Neural cell (in vitro differentiated cells): Measurements from ENCODE around the gene CDC34. TPM values are rescaled to one million over a fixed set of nuclear protein-coding genes. Genes with fewer than 3 reads are reported as not detected.

ENCODE experiments used
- H2AFZ ChIP-seq: fragments of 200-600, 300-800 bp; sonication (generic), shearing (Covaris generic); 2 replicates; pipeline ENCODE4 v1.6.0; 2014; ENCODE audit warnings: low read depth, mild to moderate bottlenecking, antibody characterized with exemption, low read length, moderate library complexity
- H3F3A ChIP-seq: fragments of 200-600 bp; shearing (Covaris generic); 2 replicates; pipeline ENCODE4 v1.6.1; 2016; ENCODE audit warnings: mild to moderate bottlenecking, moderate library complexity, mixed read lengths, antibody characterized with exemption, low read length; ENCODE audit not compliant: insufficient read depth, poor library complexity, severe bottlenecking
- H3K27ac ChIP-seq: fragments of 200-600, 300-800 bp; sonication (generic), shearing (Covaris generic); 2 replicates; pipeline ENCODE4 v1.5.1; 2014; ENCODE audit warnings: mild to moderate bottlenecking, low read length, moderate library complexity
- H3K27me3 ChIP-seq: fragments of 300-800, 200-600 bp; sonication (generic), shearing (Covaris generic); 2 replicates; pipeline ENCODE4 v1.6.0; 2014; ENCODE audit warnings: mild to moderate bottlenecking, low read depth, low read length, moderate library complexity; ENCODE audit not compliant: insufficient read depth
- H3K36me3 ChIP-seq: fragments of 300-800, 200-600 bp; sonication (generic), shearing (Covaris generic); 2 replicates; pipeline ENCODE4 v1.5.1; 2014; ENCODE audit warnings: mild to moderate bottlenecking, antibody characterized with exemption, low read length, moderate library complexity; ENCODE audit not compliant: insufficient read depth
- H3K4me2 ChIP-seq: fragments of 300-800, 200-600 bp; sonication (generic), shearing (Covaris generic); 2 replicates; pipeline ENCODE4 v1.6.0; 2014; ENCODE audit warnings: mild to moderate bottlenecking, low read length
- H3K4me3 ChIP-seq: fragments of 300-800, 200-600 bp; sonication (generic), shearing (Covaris generic); 2 replicates; pipeline ENCODE4 v1.5.1; 2014; ENCODE audit warnings: mild to moderate bottlenecking, low read length, moderate library complexity
- H3K79me2 ChIP-seq: fragments of 200-600 bp; shearing (Covaris generic); replicated peaks from 2 replicates; pipeline ENCODE4 v1.6.0; 2014; ENCODE audit warnings: mild to moderate bottlenecking, low read length, moderate library complexity; ENCODE audit not compliant: insufficient read depth
- H3K9ac ChIP-seq: fragments of 300-800, 200-600 bp; sonication (generic), shearing (Covaris generic); 2 replicates; pipeline ENCODE4 v1.6.1; 2016; ENCODE audit warnings: mild to moderate bottlenecking, low read length, mixed read lengths
- H3K9me2 ChIP-seq: fragments of 200-600 bp; shearing (Covaris generic); 2 replicates; pipeline ENCODE4 v1.6.1; 2016; ENCODE audit warnings: mild to moderate bottlenecking, low read length, mixed read lengths; ENCODE audit not compliant: insufficient read depth
- H3K9me3 ChIP-seq: fragments of 200-600, 300-800 bp; sonication (generic), shearing (Covaris generic); 2 replicates; pipeline ENCODE4 v1.6.1; 2016; ENCODE audit warnings: mild to moderate bottlenecking, mixed run types, low read length, moderate library complexity, mixed read lengths
- H4K20me1 ChIP-seq: fragments of 200-600 bp; shearing (Covaris generic); 2 replicates; pipeline ENCODE4 v1.6.1; 2016; ENCODE audit warnings: mild to moderate bottlenecking, mixed run types; ENCODE audit not compliant: insufficient read depth
- CTCF ChIP-seq: fragments of 450-650 bp; IDR thresholded peaks from 2 replicates; pipeline ENCODE4 v1.5.1; 2014; ENCODE audit warnings: antibody characterized with exemption, mild to moderate bottlenecking, moderate library complexity; ENCODE audit not compliant: poor library complexity, severe bottlenecking
- EP300 ChIP-seq: fragments of 450-650 bp; conservative IDR thresholded peaks from 2 replicates; pipeline ENCODE4 v1.6.1; 2014; ENCODE audit warnings: antibody characterized with exemption, mild to moderate bottlenecking, moderate library complexity; ENCODE audit not compliant: poor library complexity, severe bottlenecking
- EZH2 ChIP-seq: fragments of 200-600, 300-800 bp; shearing (Covaris generic), sonication (generic); IDR thresholded peaks from 2 replicates; pipeline ENCODE4 v1.6.1; 2014; ENCODE audit warnings: antibody characterized with exemption, low read length, borderline replicate concordance, mild to moderate bottlenecking; ENCODE audit not compliant: insufficient read depth, poor library complexity, severe bottlenecking
- MXI1 ChIP-seq: fragments of 450-650 bp; conservative IDR thresholded peaks from 2 replicates; pipeline ENCODE4 v1.6.1; 2014; ENCODE audit warnings: antibody characterized with exemption, mild to moderate bottlenecking; ENCODE audit not compliant: poor library complexity, severe bottlenecking
- POLR2AphosphoS5 ChIP-seq: IDR thresholded peaks from 2 replicates; pipeline ENCODE4 v1.6.1; 2012
- RAD21 ChIP-seq: fragments of 450-650 bp; conservative IDR thresholded peaks from 2 replicates; pipeline ENCODE4 v1.6.1; 2014; ENCODE audit warnings: antibody characterized with exemption, mild to moderate bottlenecking, moderate library complexity
- REST ChIP-seq: IDR thresholded peaks from 2 replicates; pipeline ENCODE4 v1.6.1; 2012; ENCODE audit warnings: borderline replicate concordance
- SMC3 ChIP-seq: fragments of 450-650 bp; conservative IDR thresholded peaks from 2 replicates; pipeline ENCODE4 v1.6.1; 2014; ENCODE audit warnings: antibody characterized with exemption, mild to moderate bottlenecking, moderate library complexity; ENCODE audit not compliant: poor library complexity
- TAF1 ChIP-seq: IDR thresholded peaks from 2 replicates; pipeline ENCODE4 v1.6.1; 2012; ENCODE audit warnings: low read depth
- polyA plus RNA-seq: library from polyadenylated mRNA; depleted of rRNA; stranded (reverse); fragments of >200 nt; gene quantifications from 2 replicates; pipeline ENCODE4 v1.2.3, GENCODE V29; 2014

The CDC34 gene
- polyA plus RNA-seq, 1 donor from 2014 or later, result 155 TPM

GRCh38 chr19:483332-484072, 48.1 kb upstream of the CDC34 start:
- H3F3A ChIP-seq, result no peaks in the 10 kb centered on the region
- H2AFZ ChIP-seq, result no peak overlapping the region
- H3K9me3 ChIP-seq, result peaks cover 2% of the 10 kb centered on the region
- no peaks in the 10 kb centered on the region for H3K9me2 ChIP-seq
- H3K4me3 ChIP-seq, result peak overlapping the region; percentile 25
- H4K20me1 ChIP-seq, result no peaks in the 10 kb centered on the region
- H3K27ac ChIP-seq, result peak overlapping the region; percentile 53
- peak overlapping the region; percentile 49 for H3K9ac ChIP-seq
- H3K36me3 ChIP-seq, result no peaks in the 10 kb centered on the region
- H3K27me3 ChIP-seq, result no peaks in the 10 kb centered on the region
- H3K79me2 ChIP-seq, result no peaks in the 10 kb centered on the region
- no peak overlapping the region for H3K4me2 ChIP-seq
- TF ChIP-seq EZH2 (no peak), POLR2AphosphoS5 (peak; percentile 17), EP300 (peak; percentile 62)

- Histone ChIP-seq H3K4me3 (no peak overlapping the region), H3K79me2 (no peaks in the 10 kb centered on the region), H4K20me1 (no peaks in the 10 kb centered on the region), H2AFZ (no peak overlapping the region), H3K27ac (peak overlapping the region; percentile 24), H3K36me3 (no peaks in the 10 kb centered on the region), H3K9ac (no peak overlapping the region), H3K9me2 (no peaks in the 10 kb centered on the region), H3K4me2 (no peak overlapping the region), H3K9me3 (peaks cover 2% of the 10 kb centered on the region), H3K27me3 (no peaks in the 10 kb centered on the region), H3F3A (no peaks in the 10 kb centered on the region)
- TF ChIP-seq POLR2AphosphoS5, result no peak
- TF ChIP-seq EP300, result no peak
- TF ChIP-seq CTCF, result no peak
- TF ChIP-seq SMC3, result no peak
- TF ChIP-seq REST, result no peak
- TF ChIP-seq RAD21, result no peak
- no peak for TF ChIP-seq TAF1
- TF ChIP-seq EZH2, result no peak
- TF ChIP-seq MXI1, result no peak
Observed at GRCh38 chr19:484494-484893, 47.1 kb upstream of the CDC34 start.
